Epithelial cell of proximal tubule (primary cell): ENCODE measurements around the gene AHCTF1. TPM values are rescaled to one million over a fixed set of nuclear protein-coding genes. Genes with fewer than 3 reads are reported as not detected.

Source experiments
- DNase-seq: peaks from one replicate; pipeline ENCODE4 v3.0.0-alpha.2; 2011; ENCODE audit warnings: low read depth
- H3K4me3 ChIP-seq: 2 replicates; pipeline ENCODE4 v1.5.1; 2011; ENCODE audit warnings: low read depth, mild to moderate bottlenecking, low read length
- CTCF ChIP-seq: conservative IDR thresholded peaks from 2 replicates; pipeline ENCODE4 v1.5.1; 2012; ENCODE audit warnings: low read depth, mild to moderate bottlenecking, low read length
- total RNA-seq: library from RNA; depleted of rRNA; stranded (reverse); fragments of >200 nt; gene quantifications from 2 replicates; pipeline ENCODE4 v1.2.3, GENCODE V29; 2015

AHCTF1 gene
- total RNA-seq, 1 donor from 2014 or later: 20.0 TPM

DNA sequence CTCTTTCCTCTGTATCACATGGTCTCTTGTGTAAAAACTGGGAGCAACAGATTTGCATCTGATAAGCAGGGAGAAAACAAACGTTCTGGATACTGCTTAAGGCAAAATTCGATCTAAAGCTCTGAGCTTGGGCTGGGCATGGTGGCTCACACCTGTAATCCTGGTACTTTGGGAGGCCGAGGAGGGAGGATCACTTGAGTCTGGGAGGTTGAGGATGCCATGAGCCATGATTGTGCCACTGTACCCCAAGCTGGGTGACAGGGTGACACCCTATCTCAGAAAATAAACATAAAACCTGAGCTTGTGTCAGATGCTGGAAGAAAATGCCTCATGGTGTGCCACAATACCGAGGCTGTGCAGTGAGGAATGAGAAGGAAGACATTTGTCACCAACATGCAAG, 133.6 kb downstream of the AHCTF1 start:
- H3K4me3 ChIP-seq: no peak overlapping the region
- DNase-seq: no peak
- no peak for TF ChIP-seq CTCF

GRCh38 chr1:246797597-246797996, 134.2 kb downstream of the AHCTF1 start:
- no peak overlapping the region for H3K4me3 ChIP-seq
- peak; percentile 7 for DNase-seq
- TF ChIP-seq CTCF: no peak

DNA sequence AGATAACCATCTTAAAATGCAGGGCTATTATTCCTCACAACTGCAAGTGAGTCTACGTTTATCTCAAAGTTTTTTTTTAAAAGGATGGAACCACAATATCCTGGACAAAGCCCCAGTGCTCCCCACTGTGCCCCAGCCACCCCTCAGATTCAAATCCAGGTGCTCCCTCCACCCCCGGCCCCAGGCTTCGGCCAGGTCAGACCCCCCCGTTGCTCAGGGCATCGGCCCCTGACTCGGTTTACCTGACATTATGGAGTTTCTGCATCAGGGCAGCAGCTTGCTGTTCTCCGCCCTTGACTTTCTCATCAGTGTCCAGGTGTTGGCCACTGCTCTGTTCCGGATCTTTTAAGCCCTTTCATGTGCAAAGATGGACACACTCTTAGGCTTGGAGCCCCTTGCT, 134.6 kb downstream of the AHCTF1 start:
- no peak for DNase-seq
- TF ChIP-seq CTCF: no peak
- H3K4me3 ChIP-seq: no peak overlapping the region

- no peak for DNase-seq
- no peak for TF ChIP-seq CTCF
- no peak overlapping the region for H3K4me3 ChIP-seq
Measured at GRCh38 chr1:246795906-246796694, 135.6 kb downstream of the AHCTF1 start.

DNA sequence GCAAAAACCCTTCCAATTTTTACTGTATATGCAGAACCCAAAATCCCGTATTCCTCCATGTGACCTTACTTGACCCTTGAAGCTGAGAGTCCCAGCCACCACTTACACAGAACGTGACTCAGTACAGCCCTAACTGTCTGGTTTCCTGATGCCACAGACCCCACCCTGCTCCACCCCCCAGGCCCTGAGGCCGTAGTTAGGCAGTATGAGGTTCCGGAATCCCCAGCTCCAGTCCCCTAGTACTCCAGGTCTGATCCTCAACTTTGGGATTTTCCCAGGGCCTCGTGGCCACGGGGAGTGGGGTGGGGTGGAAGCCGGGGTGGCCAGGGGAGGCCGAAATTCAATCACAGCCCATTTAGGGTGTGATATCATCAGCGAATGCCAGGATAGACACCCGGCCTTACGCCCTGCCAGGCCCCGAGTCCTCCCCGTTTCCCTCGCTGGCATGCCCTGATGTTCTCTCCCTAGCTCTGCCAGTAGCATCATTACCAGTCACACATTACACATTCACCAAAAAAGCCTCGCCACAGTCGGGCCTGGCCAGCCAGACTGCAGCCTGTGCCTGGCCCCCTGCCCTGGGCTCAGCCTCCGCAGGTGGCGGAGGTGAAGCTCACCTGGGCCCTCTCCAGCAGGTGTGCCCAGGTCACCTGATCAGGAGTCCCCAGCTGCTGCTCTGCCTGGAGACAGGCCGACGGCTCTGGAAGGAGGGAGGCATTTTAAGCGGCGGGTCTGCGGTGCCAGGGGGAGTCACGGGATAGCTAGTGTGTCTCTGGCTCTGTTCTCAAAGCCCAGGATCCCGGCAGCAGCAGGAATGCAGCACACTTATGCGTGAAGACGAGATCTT, 136.7 kb downstream of the AHCTF1 start:
- DNase-seq: no peak
- no peak for TF ChIP-seq CTCF
- no peak overlapping the region for H3K4me3 ChIP-seq

GRCh38 chr1:246794048-246794827, 137.5 kb downstream of the AHCTF1 start:
- no peak overlapping the region for H3K4me3 ChIP-seq
- no peak for TF ChIP-seq CTCF
- DNase-seq: no peak
